ENCODE measurements around the gene CCDC107.

CCDC107 gene

DNA sequence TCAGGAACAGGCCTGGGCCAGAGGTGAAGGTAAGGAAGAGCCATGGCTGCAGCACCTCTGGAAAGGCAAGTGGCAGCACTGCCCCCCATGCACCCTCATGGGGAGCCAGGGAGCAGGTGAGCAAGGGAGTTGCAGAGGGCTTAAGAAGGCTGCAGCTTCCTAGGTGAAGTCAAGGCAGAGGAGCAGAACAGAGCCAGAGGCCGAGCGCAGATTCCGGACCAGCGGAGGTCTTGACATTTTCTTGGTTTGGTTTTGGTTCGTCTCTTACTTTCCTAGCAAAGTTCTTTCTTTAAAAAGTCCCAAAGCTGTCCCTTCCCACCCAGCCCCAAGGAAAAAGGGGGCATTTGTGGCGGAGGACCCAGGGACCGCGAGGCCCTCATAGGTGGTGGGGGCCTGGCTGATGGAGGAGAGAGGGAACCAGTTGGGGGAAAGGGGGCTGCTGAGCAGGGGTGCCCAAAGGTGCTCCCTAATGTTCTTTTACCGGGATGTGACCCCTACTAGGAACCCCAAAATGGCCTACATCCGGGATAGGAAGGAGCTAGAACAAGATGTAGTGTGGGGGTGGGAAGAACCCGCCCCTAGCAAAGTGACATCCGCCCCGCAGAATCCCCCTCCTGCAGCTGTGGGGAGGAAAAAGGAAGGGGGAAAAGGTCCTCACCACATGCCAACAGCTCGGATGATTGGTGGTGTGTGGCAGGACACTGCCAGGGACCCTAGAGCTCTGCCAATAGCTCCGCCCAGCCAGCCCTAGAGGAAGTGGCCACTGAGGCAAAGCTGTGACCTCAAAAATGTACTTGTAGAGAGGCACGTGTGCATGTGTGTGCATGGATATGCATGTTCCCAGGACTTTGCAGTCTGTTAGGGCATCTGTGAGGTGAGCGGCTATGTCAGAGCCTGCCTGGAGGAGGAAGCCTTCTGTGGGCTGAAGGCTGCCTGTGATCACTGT is 39.0 kb upstream of the CCDC107 start:
- Histone ChIP-seq H3K14ac (ENCODE audit: low read length) (no peak overlapping the region), H2BK120ac (ENCODE audit: low read depth, low read length) (peak overlapping the region; percentile 28), H3K9me3 (replicated peaks in 1 of 2; ENCODE audit: control insufficient read depth in 2 of 2, insufficient read depth in 1 of 2, low read depth in 1 of 2, low read length in 2 of 2) (peaks cover 0 to 7% of the 10 kb centered on the region in 2 donors), H3K27me3 (ENCODE audit: control insufficient read depth in 3 of 3, insufficient read depth in 3 of 3, low read depth in 1 of 3, low read length in 3 of 3) (peaks cover 7 to 73% (median 34%) of the 10 kb centered on the region in 3 experiments), H2BK5ac (ENCODE audit: low read length) (no peak overlapping the region), H3K4ac (ENCODE audit: low read length) (no peak overlapping the region), H3K23ac (ENCODE audit: low read depth, low read length, poor library complexity) (no peak overlapping the region), H3K79me1 (ENCODE audit: low read depth, low read length) (no peaks in the 10 kb centered on the region), H2BK15ac (ENCODE audit: low read length) (no peak overlapping the region), H4K8ac (ENCODE audit: low read depth, low read length) (peak overlapping the region; percentile 53), H3K4me1 (ENCODE audit: control insufficient read depth in 2 of 2, insufficient read depth in 1 of 2, low read depth in 1 of 2, low read length in 2 of 2) (peaks cover 0 to 15% of the 10 kb centered on the region in 2 donors), H3K4me3 (ENCODE audit: low read length in 2 of 2) (no peak overlapping the region), H3K9ac (ENCODE audit: low read depth, low read length, poor library complexity) (no peak overlapping the region), H3K36me3 (replicated peaks in 1 of 2; ENCODE audit: control insufficient read depth in 2 of 2, insufficient read depth in 2 of 2, low read length in 2 of 2) (no peaks in the 10 kb centered on the region), H3K18ac (ENCODE audit: low read length) (peak overlapping the region; percentile 36), H2AFZ (ENCODE audit: low read length) (no peak overlapping the region), H2BK12ac (ENCODE audit: low read length) (no peak overlapping the region), H3K27ac (replicated peaks; ENCODE audit: low read length) (no peak overlapping the region), H2AK5ac (ENCODE audit: low read depth, low read length) (peak overlapping the region; percentile 64), H3K4me2 (ENCODE audit: insufficient read depth, low read length, poor library complexity, severe bottlenecking) (no peak overlapping the region), H4K91ac (ENCODE audit: low read depth, low read length, poor library complexity) (no peak overlapping the region)
- DNase-seq (ENCODE audit: low spot score), result no peak
- WGBS, 2 donors (ENCODE audit: extremely low coverage in 2 of 2, insufficient read length in 2 of 2, insufficient replicate concordance in 1 of 2), result no CpG with 5 or more reads among the region's 17 CpGs

DNA sequence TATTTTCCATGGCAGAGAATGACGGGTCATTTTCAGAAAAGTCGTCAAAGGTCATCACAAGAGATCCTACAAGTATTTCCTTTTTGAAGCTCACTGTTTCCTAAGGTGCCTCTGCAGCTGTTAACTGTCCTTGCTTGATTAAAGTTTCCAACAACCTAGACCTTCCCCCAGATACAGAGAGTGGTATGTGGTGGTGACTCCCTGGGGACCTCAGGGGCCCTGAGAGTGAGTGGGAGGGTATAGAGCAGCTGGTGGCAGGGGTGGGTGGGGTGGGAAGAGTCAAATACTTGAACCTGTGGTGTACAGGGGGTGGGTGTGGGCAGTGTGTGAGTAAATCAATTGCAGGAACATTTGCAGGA is 38.3 kb upstream of the CCDC107 start:
- H2BK120ac ChIP-seq (ENCODE audit: low read depth, low read length), result peak overlapping the region; percentile 28
- H3K9me3 ChIP-seq (replicated peaks in 1 of 2; ENCODE audit: control insufficient read depth in 2 of 2, insufficient read depth in 1 of 2, low read depth in 1 of 2, low read length in 2 of 2), result peaks cover 2 to 7% of the 10 kb centered on the region in 2 donors
- no peak overlapping the region for H4K8ac ChIP-seq (ENCODE audit: low read depth, low read length)
- H3K79me1 ChIP-seq (ENCODE audit: low read depth, low read length), result no peaks in the 10 kb centered on the region
- H4K91ac ChIP-seq (ENCODE audit: low read depth, low read length, poor library complexity), result no peak overlapping the region
- no peak overlapping the region for H3K4me3 ChIP-seq (ENCODE audit: low read length in 2 of 2)
- peaks cover 0 to 15% of the 10 kb centered on the region in 2 donors for H3K4me1 ChIP-seq (ENCODE audit: control insufficient read depth in 2 of 2, insufficient read depth in 1 of 2, low read depth in 1 of 2, low read length in 2 of 2)
- H3K4me2 ChIP-seq (ENCODE audit: insufficient read depth, low read length, poor library complexity, severe bottlenecking), result no peak overlapping the region
- no CpG with 5 or more reads among the region's 2 CpGs for WGBS, 2 donors (ENCODE audit: extremely low coverage in 2 of 2, insufficient read length in 2 of 2, insufficient replicate concordance in 1 of 2)
- H3K18ac ChIP-seq (ENCODE audit: low read length), result no peak overlapping the region
- H2AK5ac ChIP-seq (ENCODE audit: low read depth, low read length), result no peak overlapping the region
- H3K36me3 ChIP-seq (replicated peaks in 1 of 2; ENCODE audit: control insufficient read depth in 2 of 2, insufficient read depth in 2 of 2, low read length in 2 of 2), result no peaks in the 10 kb centered on the region
- no peak overlapping the region for H3K9ac ChIP-seq (ENCODE audit: low read depth, low read length, poor library complexity)
- no peak overlapping the region for H2BK15ac ChIP-seq (ENCODE audit: low read length)
- H3K14ac ChIP-seq (ENCODE audit: low read length), result no peak overlapping the region
- H2AFZ ChIP-seq (ENCODE audit: low read length), result no peak overlapping the region
- no peak overlapping the region for H3K4ac ChIP-seq (ENCODE audit: low read length)
- H3K27ac ChIP-seq (replicated peaks; ENCODE audit: low read length), result no peak overlapping the region
- H3K23ac ChIP-seq (ENCODE audit: low read depth, low read length, poor library complexity), result no peak overlapping the region
- H3K27me3 ChIP-seq (ENCODE audit: control insufficient read depth in 3 of 3, insufficient read depth in 3 of 3, low read depth in 1 of 3, low read length in 3 of 3), result peaks cover 7 to 66% (median 34%) of the 10 kb centered on the region in 3 experiments
- H2BK12ac ChIP-seq (ENCODE audit: low read length), result no peak overlapping the region
- no peak overlapping the region for H2BK5ac ChIP-seq (ENCODE audit: low read length)
- no peak for DNase-seq (ENCODE audit: low spot score)

DNA sequence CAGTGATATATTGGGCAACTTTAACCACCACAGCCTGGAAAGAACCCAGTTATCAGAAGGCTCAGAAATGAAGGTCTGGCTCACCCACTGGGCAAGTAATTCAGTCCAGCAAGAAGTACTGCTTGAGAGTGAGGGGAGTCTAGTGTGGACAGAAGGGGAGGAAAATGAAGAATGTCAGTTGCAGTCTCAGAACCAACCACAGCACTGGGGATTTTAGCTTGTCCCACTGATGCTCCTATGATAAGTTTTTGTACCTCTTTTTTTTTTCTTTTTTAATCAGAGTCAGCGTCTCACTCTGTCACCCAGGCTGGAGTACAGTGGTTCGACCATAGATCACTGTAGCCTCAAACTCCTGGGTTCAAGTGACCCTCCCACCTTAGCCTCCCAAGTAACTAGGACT is 30.5 kb upstream of the CCDC107 start:
- Histone ChIP-seq H3K4me2 (ENCODE audit: insufficient read depth, low read length, poor library complexity, severe bottlenecking) (no peak overlapping the region), H3K4ac (ENCODE audit: low read length) (no peak overlapping the region), H3K27me3 (ENCODE audit: control insufficient read depth in 3 of 3, insufficient read depth in 3 of 3, low read depth in 1 of 3, low read length in 3 of 3) (no peaks in the 10 kb centered on the region), H2BK120ac (ENCODE audit: low read depth, low read length) (no peak overlapping the region), H3K14ac (ENCODE audit: low read length) (no peak overlapping the region), H3K4me3 (ENCODE audit: low read length in 2 of 2) (no peak overlapping the region), H2BK12ac (ENCODE audit: low read length) (no peak overlapping the region), H3K9ac (ENCODE audit: low read depth, low read length, poor library complexity) (no peak overlapping the region), H3K79me1 (ENCODE audit: low read depth, low read length) (no peaks in the 10 kb centered on the region), H2AFZ (ENCODE audit: low read length) (no peak overlapping the region), H2BK15ac (ENCODE audit: low read length) (no peak overlapping the region), H3K18ac (ENCODE audit: low read length) (no peak overlapping the region), H3K4me1 (ENCODE audit: control insufficient read depth in 2 of 2, insufficient read depth in 1 of 2, low read depth in 1 of 2, low read length in 2 of 2) (no peaks in the 10 kb centered on the region), H3K36me3 (replicated peaks in 1 of 2; ENCODE audit: control insufficient read depth in 2 of 2, insufficient read depth in 2 of 2, low read length in 2 of 2) (no peaks in the 10 kb centered on the region), H3K27ac (replicated peaks; ENCODE audit: low read length) (no peak overlapping the region), H4K91ac (ENCODE audit: low read depth, low read length, poor library complexity) (no peak overlapping the region), H3K9me3 (replicated peaks in 1 of 2; ENCODE audit: control insufficient read depth in 2 of 2, insufficient read depth in 1 of 2, low read depth in 1 of 2, low read length in 2 of 2) (peaks cover 0 to 2% of the 10 kb centered on the region in 2 donors), H4K8ac (ENCODE audit: low read depth, low read length) (no peak overlapping the region), H3K23ac (ENCODE audit: low read depth, low read length, poor library complexity) (no peak overlapping the region), H2BK5ac (ENCODE audit: low read length) (no peak overlapping the region), H2AK5ac (ENCODE audit: low read depth, low read length) (no peak overlapping the region)
- DNase-seq (ENCODE audit: low spot score), result no peak
- no CpG with 5 or more reads among the region's 2 CpGs for WGBS, 2 donors (ENCODE audit: extremely low coverage in 2 of 2, insufficient read length in 2 of 2, insufficient replicate concordance in 1 of 2)

DNA sequence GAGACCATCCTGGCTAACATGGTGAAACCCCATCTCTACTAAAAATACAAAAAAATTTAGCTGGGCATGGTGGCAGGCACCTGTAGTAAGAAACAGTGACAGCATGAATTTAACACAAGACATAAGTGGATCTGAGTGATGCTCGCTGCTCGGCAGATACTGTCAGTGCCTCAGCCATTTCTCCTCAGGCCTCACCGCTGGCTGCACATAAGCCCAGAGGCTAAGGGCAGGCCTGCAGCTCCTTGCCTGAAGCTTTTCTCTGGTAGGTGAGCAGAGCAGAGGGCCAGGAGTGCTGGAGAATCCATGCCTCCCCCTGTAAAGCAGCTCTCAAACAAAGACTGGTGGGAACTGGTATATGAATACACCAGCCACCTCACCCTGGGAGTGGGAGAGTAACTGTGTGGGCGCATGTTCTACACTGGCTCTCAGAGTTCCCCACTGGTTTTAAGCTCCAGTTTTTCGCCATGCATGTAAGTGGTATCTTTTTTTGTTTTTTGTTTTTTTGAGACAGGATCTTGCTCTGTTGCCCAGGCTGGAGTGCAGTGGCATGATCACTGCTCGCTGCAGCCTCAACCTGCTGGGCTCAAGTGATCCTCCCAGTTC is 29.6 kb upstream of the CCDC107 start:
- no peak overlapping the region for H2AK5ac ChIP-seq (ENCODE audit: low read depth, low read length)
- peaks cover 0 to 2% of the 10 kb centered on the region in 2 donors for H3K9me3 ChIP-seq (replicated peaks in 1 of 2; ENCODE audit: control insufficient read depth in 2 of 2, insufficient read depth in 1 of 2, low read depth in 1 of 2, low read length in 2 of 2)
- H3K4me3 ChIP-seq (ENCODE audit: low read length in 2 of 2), result no peak overlapping the region
- no peaks in the 10 kb centered on the region for H3K36me3 ChIP-seq (replicated peaks in 1 of 2; ENCODE audit: control insufficient read depth in 2 of 2, insufficient read depth in 2 of 2, low read length in 2 of 2)
- H2AFZ ChIP-seq (ENCODE audit: low read length), result no peak overlapping the region
- H3K18ac ChIP-seq (ENCODE audit: low read length), result no peak overlapping the region
- no peak overlapping the region for H3K4me2 ChIP-seq (ENCODE audit: insufficient read depth, low read length, poor library complexity, severe bottlenecking)
- no peak overlapping the region for H4K91ac ChIP-seq (ENCODE audit: low read depth, low read length, poor library complexity)
- no peak overlapping the region for H3K9ac ChIP-seq (ENCODE audit: low read depth, low read length, poor library complexity)
- no peaks in the 10 kb centered on the region for H3K27me3 ChIP-seq (ENCODE audit: control insufficient read depth in 3 of 3, insufficient read depth in 3 of 3, low read depth in 1 of 3, low read length in 3 of 3)
- H2BK120ac ChIP-seq (ENCODE audit: low read depth, low read length), result no peak overlapping the region
- H3K4ac ChIP-seq (ENCODE audit: low read length), result no peak overlapping the region
- H3K23ac ChIP-seq (ENCODE audit: low read depth, low read length, poor library complexity), result no peak overlapping the region
- H3K4me1 ChIP-seq (ENCODE audit: control insufficient read depth in 2 of 2, insufficient read depth in 1 of 2, low read depth in 1 of 2, low read length in 2 of 2), result no peaks in the 10 kb centered on the region
- no peak overlapping the region for H2BK12ac ChIP-seq (ENCODE audit: low read length)
- no peak overlapping the region for H3K14ac ChIP-seq (ENCODE audit: low read length)
- no peak for DNase-seq (ENCODE audit: low spot score)
- H2BK5ac ChIP-seq (ENCODE audit: low read length), result no peak overlapping the region
- no CpG with 5 or more reads among the region's 6 CpGs for whole genome bisulfite sequencing, 2 donors (ENCODE audit: extremely low coverage in 2 of 2, insufficient read length in 2 of 2, insufficient replicate concordance in 1 of 2)
- H3K27ac ChIP-seq (replicated peaks; ENCODE audit: low read length), result no peak overlapping the region
- no peak overlapping the region for H4K8ac ChIP-seq (ENCODE audit: low read depth, low read length)
- no peak overlapping the region for H2BK15ac ChIP-seq (ENCODE audit: low read length)
- H3K79me1 ChIP-seq (ENCODE audit: low read depth, low read length), result no peaks in the 10 kb centered on the region
